Hindlimb muscle (tissue), 1 donor: ENCODE results near the gene ABCD2. TPM values are rescaled to one million over a fixed set of nuclear protein-coding genes. Genes with fewer than 3 reads are reported as not detected.
"Not testable (repeated sequence)": the region's sequence is repeated elsewhere in the genome, so short reads cannot be mapped to it uniquely, and the experiment has no call there.

Source experiments
- DNase-seq: peaks from one replicate; pipeline ENCODE4 v3.0.0-alpha.2; 2013
- polyA plus RNA-seq: library from polyadenylated mRNA; unstranded; fragments of 120-200 nt; gene quantifications from one replicate; pipeline ENCODE4 v1.2.1, GENCODE V29; 2013; ENCODE audit not compliant: insufficient read length

ABCD2 gene
- polyA plus RNA-seq, 1 donor: 0.66 TPM

GRCh38 chr12:39532448-39532847 is 87.2 kb downstream of the ABCD2 start:
- no peak for DNase-seq

- no peak for DNase-seq
Measured at GRCh38 chr12:39526974-39527373, 92.6 kb downstream of the ABCD2 start.

GRCh38 chr12:39522167-39522566 is 97.4 kb downstream of the ABCD2 start:
- not testable (repeated sequence) for DNase-seq

- DNase-seq: no peak
Measured at GRCh38 chr12:39510001-39510400, 109.6 kb downstream of the ABCD2 start.

- no peak for DNase-seq
Measured at GRCh38 chr12:39505554-39505953, 114.0 kb downstream of the ABCD2 start.

- DNase-seq: no peak
Measured at GRCh38 chr12:39505023-39505422, 114.6 kb downstream of the ABCD2 start.

- DNase-seq: no peak
Measured at GRCh38 chr12:39503439-39503838, 116.2 kb downstream of the ABCD2 start.

GRCh38 chr12:39502726-39503125 is 116.9 kb downstream of the ABCD2 start:
- no peak for DNase-seq

Other genes with a start within 250 kb of the ABCD2 start
- gene KIF21A, start 176.7 kb downstream of the ABCD2 start, polyA plus RNA-seq: 4.3 TPM